Measurements from ENCODE around the gene PIGT. TPM values are rescaled to one million over a fixed set of nuclear protein-coding genes. Genes with fewer than 3 reads are reported as not detected.

PIGT gene
- total and polyA plus RNA-seq, 5 donors from 2014 or later = 80.3 to 137 (median 93.1) TPM

DNA sequence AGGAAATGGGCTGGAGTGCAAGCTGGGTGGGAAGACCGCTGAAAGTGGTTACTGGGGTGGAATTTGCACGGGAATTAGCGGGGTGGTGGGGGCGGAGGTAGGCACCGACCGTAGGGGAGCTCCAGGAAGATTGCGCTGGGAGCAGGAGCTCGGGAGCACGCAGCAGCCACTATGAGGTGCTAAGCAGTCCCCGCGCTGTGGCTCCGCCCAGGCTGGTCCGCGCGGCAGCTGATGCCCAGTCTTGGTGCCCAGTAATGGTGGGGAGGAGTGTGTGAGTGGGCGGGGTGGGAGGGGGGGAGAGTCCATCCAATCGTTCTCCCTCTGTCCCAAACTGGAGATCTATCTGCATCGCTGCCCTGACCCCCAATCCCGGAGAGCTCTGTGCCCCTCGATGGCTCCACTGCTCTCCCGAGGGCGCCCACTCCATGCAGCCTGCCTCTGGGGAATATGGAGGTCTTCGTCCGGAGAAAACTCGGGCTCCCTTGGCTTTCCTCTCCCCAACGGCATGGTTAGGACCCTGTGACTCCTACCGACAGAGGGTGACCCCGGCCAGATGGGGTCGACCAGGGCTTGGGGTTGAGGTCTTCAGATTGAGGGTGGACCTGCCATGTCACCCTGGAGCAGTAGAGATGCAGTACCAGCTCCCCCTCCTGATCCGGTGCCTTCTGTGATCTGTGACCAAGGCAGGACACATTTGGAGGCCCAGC, 43.1 kb upstream of the PIGT start:
- no peak for ATAC-seq (ENCODE audit: low read depth in 2 of 2)
- Mint-ChIP-seq H3K36me3 (peaks cover 7% of the 10 kb centered on the region), H3K4me3 (peak overlapping the region; percentile 88 to 92 (median 91)), H3K27me3 (no peaks in the 10 kb centered on the region), H3K27ac (peak overlapping the region in 2 of 3 donors; percentile 94), H3K4me1 (peaks cover 14 to 52% (median 28%) of the 10 kb centered on the region in 4 donors), H3K9me3 (peaks cover 0 to 3% (median 0%) of the 10 kb centered on the region in 7 donors)
- DNase-seq = no peak
- H3K36me3 ChIP-seq (ENCODE audit: control insufficient read depth, insufficient read depth, low read length) = peaks cover 3% of the 10 kb centered on the region
- H3K27ac ChIP-seq (ENCODE audit: insufficient read depth, low read length, poor library complexity, severe bottlenecking) = peak overlapping the region; percentile 74
- no peaks in the 10 kb centered on the region for H3K27me3 ChIP-seq (ENCODE audit: control insufficient read depth, insufficient read depth, low read length)
- H3K4me1 ChIP-seq (ENCODE audit: control insufficient read depth, insufficient read depth, low read length, poor library complexity, severe bottlenecking) = peaks cover 27% of the 10 kb centered on the region
- H3K9me3 ChIP-seq (ENCODE audit: control insufficient read depth in 2 of 2, low read length in 2 of 2) = no peaks in the 10 kb centered on the region
- H3K4me3 ChIP-seq (ENCODE audit: low read depth, low read length) = peak overlapping the region; percentile 85

GRCh38 chr20:45373353-45374100, 42.4 kb upstream of the PIGT start:
- DNase-seq (peak; percentile 76 to 88 (median 84)), ATAC-seq (ENCODE audit: low read depth in 2 of 2) (peak; percentile 86 to 90)
- Mint-ChIP-seq H3K27me3 (no peaks in the 10 kb centered on the region), H3K9me3 (peaks cover 0 to 3% (median 0%) of the 10 kb centered on the region in 7 donors), H3K27ac (peak overlapping the region; percentile 94 to 97 (median 94)), H3K4me3 (peak overlapping the region; percentile 88 to 92 (median 91)), H3K4me1 (peaks cover 6 to 45% (median 21%) of the 10 kb centered on the region in 4 donors), H3K36me3 (no peaks in the 10 kb centered on the region)
- peaks cover 19% of the 10 kb centered on the region for H3K4me1 ChIP-seq (ENCODE audit: control insufficient read depth, insufficient read depth, low read length, poor library complexity, severe bottlenecking)
- no peaks in the 10 kb centered on the region for H3K27me3 ChIP-seq (ENCODE audit: control insufficient read depth, insufficient read depth, low read length)
- H3K4me3 ChIP-seq (ENCODE audit: low read depth, low read length) = peak overlapping the region; percentile 85
- no peaks in the 10 kb centered on the region for H3K9me3 ChIP-seq (ENCODE audit: control insufficient read depth in 2 of 2, low read length in 2 of 2)
- H3K36me3 ChIP-seq (ENCODE audit: control insufficient read depth, insufficient read depth, low read length) = peaks cover 5% of the 10 kb centered on the region
- peak overlapping the region; percentile 74 for H3K27ac ChIP-seq (ENCODE audit: insufficient read depth, low read length, poor library complexity, severe bottlenecking)

- Histone ChIP-seq H3K27ac (ENCODE audit: insufficient read depth, low read length, poor library complexity, severe bottlenecking) (peak overlapping the region; percentile 74), H3K4me1 (ENCODE audit: control insufficient read depth, insufficient read depth, low read length, poor library complexity, severe bottlenecking) (peaks cover 18% of the 10 kb centered on the region), H3K9me3 (ENCODE audit: control insufficient read depth in 2 of 2, low read length in 2 of 2) (no peaks in the 10 kb centered on the region), H3K36me3 (ENCODE audit: control insufficient read depth, insufficient read depth, low read length) (peaks cover 5% of the 10 kb centered on the region), H3K27me3 (ENCODE audit: control insufficient read depth, insufficient read depth, low read length) (no peaks in the 10 kb centered on the region), H3K4me3 (ENCODE audit: low read depth, low read length) (peak overlapping the region; percentile 85)
- DNase-seq (no peak), ATAC-seq (ENCODE audit: low read depth in 2 of 2) (no peak)
- peaks cover 6 to 39% (median 18%) of the 10 kb centered on the region in 4 donors for H3K4me1 Mint-ChIP-seq
- peak overlapping the region; percentile 88 to 92 (median 91) for H3K4me3 Mint-ChIP-seq
- H3K27me3 Mint-ChIP-seq = no peaks in the 10 kb centered on the region
- peak overlapping the region; percentile 76 to 94 (median 94) for H3K27ac Mint-ChIP-seq
- H3K36me3 Mint-ChIP-seq = no peaks in the 10 kb centered on the region
- H3K9me3 Mint-ChIP-seq = peaks cover 0 to 3% (median 0%) of the 10 kb centered on the region in 7 donors
Measured at GRCh38 chr20:45374101-45374467, 41.9 kb upstream of the PIGT start.

DNA sequence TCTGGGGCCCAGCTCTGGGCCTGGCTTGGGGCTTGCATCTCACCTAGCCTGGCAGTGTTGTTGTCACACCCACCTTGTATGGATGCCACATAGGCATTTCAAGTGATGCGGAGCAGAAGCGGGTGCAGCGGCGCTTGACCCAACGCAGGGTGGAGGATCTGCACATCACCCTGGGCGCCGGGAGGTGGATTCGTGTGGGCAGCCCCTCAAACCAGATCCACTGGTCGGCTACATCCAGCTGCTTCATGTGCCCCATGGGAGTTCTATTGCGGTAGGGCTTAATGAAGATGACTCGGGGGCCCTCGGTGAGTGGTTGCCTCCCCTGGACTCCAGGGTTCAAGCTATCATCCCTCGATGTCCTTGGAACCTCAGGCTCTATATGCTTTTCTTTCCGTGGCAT, 41.0 kb upstream of the PIGT start:
- peaks cover 0 to 3% (median 0%) of the 10 kb centered on the region in 7 donors for H3K9me3 Mint-ChIP-seq
- H3K4me3 ChIP-seq (ENCODE audit: low read depth, low read length) = no peak overlapping the region
- peaks cover 5% of the 10 kb centered on the region for H3K36me3 ChIP-seq (ENCODE audit: control insufficient read depth, insufficient read depth, low read length)
- H3K36me3 Mint-ChIP-seq = no peaks in the 10 kb centered on the region
- DNase-seq = no peak
- no peaks in the 10 kb centered on the region for H3K27me3 ChIP-seq (ENCODE audit: control insufficient read depth, insufficient read depth, low read length)
- H3K27ac Mint-ChIP-seq = peak overlapping the region in 1 of 3 donors; percentile 94
- no peak overlapping the region for H3K27ac ChIP-seq (ENCODE audit: insufficient read depth, low read length, poor library complexity, severe bottlenecking)
- H3K4me1 Mint-ChIP-seq = peaks cover 8 to 36% (median 18%) of the 10 kb centered on the region in 4 donors
- no peaks in the 10 kb centered on the region for H3K27me3 Mint-ChIP-seq
- H3K4me1 ChIP-seq (ENCODE audit: control insufficient read depth, insufficient read depth, low read length, poor library complexity, severe bottlenecking) = peaks cover 18% of the 10 kb centered on the region
- ATAC-seq (ENCODE audit: low read depth in 2 of 2) = no peak
- no peaks in the 10 kb centered on the region for H3K9me3 ChIP-seq (ENCODE audit: control insufficient read depth in 2 of 2, low read length in 2 of 2)
- H3K4me3 Mint-ChIP-seq = peak overlapping the region in 3 of 4 donors; percentile 70 to 92 (median 88)

DNA sequence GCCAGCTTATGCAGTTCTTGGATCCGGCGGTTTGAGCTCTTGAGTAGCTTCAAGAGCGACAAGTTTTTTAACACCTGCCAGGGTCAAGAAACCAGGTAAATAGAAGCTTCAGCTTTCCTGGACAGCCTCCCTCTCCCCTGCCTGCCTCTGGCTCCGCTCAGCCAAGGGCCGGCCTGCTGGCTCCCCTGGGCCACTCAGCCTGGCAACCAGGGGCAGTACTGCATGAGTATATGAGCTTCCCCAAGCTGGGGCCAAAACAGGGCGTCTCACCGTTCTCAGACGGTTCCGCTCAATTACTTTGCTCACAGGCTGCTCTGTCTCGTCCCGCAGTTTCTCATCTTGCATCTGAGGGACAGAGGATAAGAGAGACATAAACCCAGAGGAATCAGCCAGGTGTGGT, 38.7 kb upstream of the PIGT start:
- Mint-ChIP-seq H3K27me3 (no peaks in the 10 kb centered on the region), H3K4me3 (no peak overlapping the region), H3K27ac (no peak overlapping the region), H3K4me1 (peaks cover 3 to 23% (median 10%) of the 10 kb centered on the region in 4 donors), H3K9me3 (peaks cover 0 to 2% (median 0%) of the 10 kb centered on the region in 7 donors), H3K36me3 (peaks cover 10% of the 10 kb centered on the region)
- no peak for ATAC-seq (ENCODE audit: low read depth in 2 of 2)
- DNase-seq = no peak
- H3K27me3 ChIP-seq (ENCODE audit: control insufficient read depth, insufficient read depth, low read length) = no peaks in the 10 kb centered on the region
- H3K36me3 ChIP-seq (ENCODE audit: control insufficient read depth, insufficient read depth, low read length) = peaks cover 8% of the 10 kb centered on the region
- peaks cover 16% of the 10 kb centered on the region for H3K4me1 ChIP-seq (ENCODE audit: control insufficient read depth, insufficient read depth, low read length, poor library complexity, severe bottlenecking)
- no peak overlapping the region for H3K4me3 ChIP-seq (ENCODE audit: low read depth, low read length)
- H3K9me3 ChIP-seq (ENCODE audit: control insufficient read depth in 2 of 2, low read length in 2 of 2) = no peaks in the 10 kb centered on the region
- no peak overlapping the region for H3K27ac ChIP-seq (ENCODE audit: insufficient read depth, low read length, poor library complexity, severe bottlenecking)

- Histone ChIP-seq H3K27me3 (ENCODE audit: control insufficient read depth, insufficient read depth, low read length) (no peaks in the 10 kb centered on the region), H3K4me3 (ENCODE audit: low read depth, low read length) (no peak within 1 kb of the TSS), H3K4me1 (ENCODE audit: control insufficient read depth, insufficient read depth, low read length, poor library complexity, severe bottlenecking) (peaks cover 7% of the 10 kb centered on the region), H3K36me3 (ENCODE audit: control insufficient read depth, insufficient read depth, low read length) (peaks cover 8% of the 10 kb centered on the region), H3K27ac (ENCODE audit: insufficient read depth, low read length, poor library complexity, severe bottlenecking) (no peak within 1 kb of the TSS), H3K9me3 (ENCODE audit: control insufficient read depth in 2 of 2, low read length in 2 of 2) (no peaks in the 10 kb centered on the region)
- H3K4me1 Mint-ChIP-seq = peaks cover 3 to 16% (median 9%) of the 10 kb centered on the region in 4 donors
- H3K27ac Mint-ChIP-seq = peak within 1 kb of the TSS in 1 of 3 donors; percentile 71
- ATAC-seq (ENCODE audit: low read depth in 2 of 2) (no peak), DNase-seq (no peak)
- H3K9me3 Mint-ChIP-seq = no peaks in the 10 kb centered on the region
- peaks cover 10% of the 10 kb centered on the region for H3K36me3 Mint-ChIP-seq
- no peak within 1 kb of the TSS for H3K4me3 Mint-ChIP-seq
- H3K27me3 Mint-ChIP-seq = no peaks in the 10 kb centered on the region
Measured at GRCh38 chr20:45378191-45378590, 37.8 kb upstream of the PIGT start, which contains the start of gene TP53TG5. Gene TP53TG5, minus strand, starts transcription at chr20:45378325. Its CDS starts 89 bp downstream, at chr20:45378236.

- H3K27ac ChIP-seq (ENCODE audit: insufficient read depth, low read length, poor library complexity, severe bottlenecking) = no peak overlapping the region
- Mint-ChIP-seq H3K36me3 (peaks cover 19% of the 10 kb centered on the region), H3K4me3 (no peak overlapping the region), H3K27me3 (no peaks in the 10 kb centered on the region), H3K27ac (peak overlapping the region in 1 of 3 donors; percentile 40), H3K4me1 (peaks cover 0 to 14% (median 7%) of the 10 kb centered on the region in 4 donors), H3K9me3 (peaks cover 0 to 7% (median 0%) of the 10 kb centered on the region in 7 donors)
- peaks cover 4% of the 10 kb centered on the region for H3K36me3 ChIP-seq (ENCODE audit: control insufficient read depth, insufficient read depth, low read length)
- no peak for DNase-seq
- no peaks in the 10 kb centered on the region for H3K9me3 ChIP-seq (ENCODE audit: control insufficient read depth in 2 of 2, low read length in 2 of 2)
- no peaks in the 10 kb centered on the region for H3K4me1 ChIP-seq (ENCODE audit: control insufficient read depth, insufficient read depth, low read length, poor library complexity, severe bottlenecking)
- H3K27me3 ChIP-seq (ENCODE audit: control insufficient read depth, insufficient read depth, low read length) = no peaks in the 10 kb centered on the region
- no peak for ATAC-seq (ENCODE audit: low read depth in 2 of 2)
- no peak overlapping the region for H3K4me3 ChIP-seq (ENCODE audit: low read depth, low read length)
Measured at GRCh38 chr20:45387274-45387673, 28.7 kb upstream of the PIGT start.
